Measurements from ENCODE around the gene TMPRSS3.

TMPRSS3 gene

GRCh38 chr21:42388740-42389448 lies 7.0 kb downstream of the TMPRSS3 start:
- H3K9me3 ChIP-seq (ENCODE audit: severe bottlenecking): peaks cover 4% of the 10 kb centered on the region
- TF ChIP-seq, protein P1, sequence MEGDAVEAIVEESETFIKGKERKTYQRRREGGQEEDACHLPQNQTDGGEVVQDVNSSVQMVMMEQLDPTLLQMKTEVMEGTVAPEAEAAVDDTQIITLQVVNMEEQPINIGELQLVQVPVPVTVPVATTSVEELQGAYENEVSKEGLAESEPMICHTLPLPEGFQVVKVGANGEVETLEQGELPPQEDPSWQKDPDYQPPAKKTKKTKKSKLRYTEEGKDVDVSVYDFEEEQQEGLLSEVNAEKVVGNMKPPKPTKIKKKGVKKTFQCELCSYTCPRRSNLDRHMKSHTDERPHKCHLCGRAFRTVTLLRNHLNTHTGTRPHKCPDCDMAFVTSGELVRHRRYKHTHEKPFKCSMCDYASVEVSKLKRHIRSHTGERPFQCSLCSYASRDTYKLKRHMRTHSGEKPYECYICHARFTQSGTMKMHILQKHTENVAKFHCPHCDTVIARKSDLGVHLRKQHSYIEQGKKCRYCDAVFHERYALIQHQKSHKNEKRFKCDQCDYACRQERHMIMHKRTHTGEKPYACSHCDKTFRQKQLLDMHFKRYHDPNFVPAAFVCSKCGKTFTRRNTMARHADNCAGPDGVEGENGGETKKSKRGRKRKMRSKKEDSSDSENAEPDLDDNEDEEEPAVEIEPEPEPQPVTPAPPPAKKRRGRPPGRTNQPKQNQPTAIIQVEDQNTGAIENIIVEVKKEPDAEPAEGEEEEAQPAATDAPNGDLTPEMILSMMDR (IDR thresholded peaks at IDR 0.05; ENCODE audit: low read depth, low read length): no peak
- no peaks in the 10 kb centered on the region for H3K36me3 ChIP-seq
- H3K27me3 ChIP-seq (ENCODE audit: insufficient read depth, low read depth, severe bottlenecking): no peaks in the 10 kb centered on the region
- no peak for DNase-seq
- H3K4me3 ChIP-seq (ENCODE audit: low read depth, low read length): no peak overlapping the region
- no peak overlapping the region for H3K27ac ChIP-seq

DNA sequence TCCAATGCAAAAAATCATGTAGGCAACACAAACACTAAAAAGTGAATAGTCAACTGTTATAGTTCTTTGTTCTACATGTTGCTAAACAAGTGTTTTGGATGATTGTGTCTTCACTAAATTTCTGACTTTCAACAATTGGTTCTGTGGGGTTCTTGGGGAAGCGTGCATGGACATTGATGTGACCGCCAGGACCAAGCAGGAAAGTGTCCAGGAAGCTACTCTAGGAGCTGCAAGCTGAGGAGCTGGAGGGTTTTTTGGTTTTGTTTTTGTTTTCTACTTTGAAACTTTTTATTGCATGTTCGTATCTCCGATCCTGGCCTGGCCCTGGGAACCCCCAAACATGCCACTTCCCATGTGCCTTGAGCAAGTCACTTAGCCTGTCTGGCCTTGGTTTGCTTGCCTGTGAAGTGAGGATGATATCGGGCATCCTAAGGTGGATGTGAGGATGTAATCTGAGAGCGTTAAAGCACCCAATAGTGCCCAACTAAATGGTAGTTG lies 8.0 kb downstream of the TMPRSS3 start:
- no peaks in the 10 kb centered on the region for H3K36me3 ChIP-seq
- H3K9me3 ChIP-seq (ENCODE audit: severe bottlenecking): peaks cover 4% of the 10 kb centered on the region
- TF ChIP-seq, protein P1 (IDR thresholded peaks at IDR 0.05; ENCODE audit: low read depth, low read length): no peak
- DNase-seq: no peak
- no peak overlapping the region for H3K27ac ChIP-seq
- H3K4me3 ChIP-seq (ENCODE audit: low read depth, low read length): no peak overlapping the region
- no peaks in the 10 kb centered on the region for H3K27me3 ChIP-seq (ENCODE audit: insufficient read depth, low read depth, severe bottlenecking)

- no peak overlapping the region for H3K4me3 ChIP-seq (ENCODE audit: low read depth, low read length)
- TF ChIP-seq, protein P1 (IDR thresholded peaks at IDR 0.05; ENCODE audit: low read depth, low read length): no peak
- DNase-seq: no peak
- no peaks in the 10 kb centered on the region for H3K36me3 ChIP-seq
- peaks cover 4% of the 10 kb centered on the region for H3K9me3 ChIP-seq (ENCODE audit: severe bottlenecking)
- H3K27ac ChIP-seq: no peak overlapping the region
- H3K27me3 ChIP-seq (ENCODE audit: insufficient read depth, low read depth, severe bottlenecking): no peaks in the 10 kb centered on the region
These were observed 8.7 kb downstream of the TMPRSS3 start for GRCh38 chr21:42387164-42387563.

DNA sequence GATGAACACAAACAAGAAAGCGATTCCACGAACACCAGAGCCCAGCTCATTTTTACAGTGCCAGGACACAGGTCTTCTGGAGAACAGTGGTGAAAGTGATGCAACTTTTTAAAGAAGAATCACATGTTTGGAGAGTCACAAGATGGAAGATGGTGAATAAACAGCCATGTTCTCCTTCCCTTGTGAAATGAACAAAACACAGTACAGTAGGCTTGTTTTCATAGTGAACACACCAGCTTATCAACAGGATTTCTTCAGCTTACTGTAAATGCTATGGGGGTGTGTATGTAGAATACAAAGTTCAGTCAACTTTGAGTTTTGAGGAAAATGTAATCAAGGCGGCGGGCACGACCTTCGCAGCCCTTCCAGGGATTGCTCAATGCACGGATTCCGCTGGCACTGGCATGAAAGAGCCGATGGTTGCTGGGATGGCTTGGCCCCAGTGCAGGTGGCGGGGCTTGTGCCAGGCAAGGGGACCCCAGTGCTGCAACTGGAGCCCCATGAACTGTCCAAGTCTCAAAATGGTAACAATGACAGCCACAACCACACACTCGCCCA lies 9.7 kb downstream of the TMPRSS3 start:
- Histone ChIP-seq H3K27me3 (ENCODE audit: insufficient read depth, low read depth, severe bottlenecking) (no peaks in the 10 kb centered on the region), H3K36me3 (no peaks in the 10 kb centered on the region), H3K9me3 (ENCODE audit: severe bottlenecking) (peaks cover 4% of the 10 kb centered on the region), H3K27ac (no peak overlapping the region), H3K4me3 (ENCODE audit: low read depth, low read length) (no peak overlapping the region)
- TF ChIP-seq, protein P1 (IDR thresholded peaks at IDR 0.05; ENCODE audit: low read depth, low read length): no peak
- no peak for DNase-seq

- no peak for DNase-seq
- TF ChIP-seq, protein P1 (IDR thresholded peaks at IDR 0.05; ENCODE audit: low read depth, low read length): no peak
- Histone ChIP-seq H3K4me3 (ENCODE audit: low read depth, low read length) (no peak overlapping the region), H3K36me3 (no peaks in the 10 kb centered on the region), H3K27ac (no peak overlapping the region), H3K9me3 (ENCODE audit: severe bottlenecking) (peaks cover 4% of the 10 kb centered on the region), H3K27me3 (ENCODE audit: insufficient read depth, low read depth, severe bottlenecking) (no peaks in the 10 kb centered on the region)
These were observed 10.2 kb downstream of the TMPRSS3 start for GRCh38 chr21:42385619-42386018.

Measured in WERI-Rb-1 (cell line).